ENCODE measurements around the gene CTNNA2.

CTNNA2 gene

GRCh38 chr2:79855264-79856006 lies 342.6 kb downstream of the CTNNA2 start:
- no peak for DNase-seq (ENCODE audit: low read depth)

DNA sequence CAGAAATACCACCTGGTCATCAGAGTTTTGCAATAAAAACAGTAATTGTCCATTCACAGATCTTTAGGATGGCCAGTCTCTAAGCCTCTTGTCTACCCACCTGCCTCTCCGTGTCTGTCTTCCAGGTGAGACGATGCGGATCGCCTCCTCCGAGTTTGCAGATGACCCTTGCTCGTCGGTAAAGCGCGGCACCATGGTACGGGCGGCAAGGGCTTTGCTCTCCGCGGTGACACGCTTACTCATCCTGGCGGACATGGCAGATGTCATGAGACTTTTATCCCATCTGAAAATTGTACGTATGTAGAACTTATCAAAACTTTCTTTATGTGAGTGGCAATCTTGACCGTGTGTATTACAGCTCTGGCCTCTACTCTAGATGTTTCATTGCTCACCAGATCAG lies 345.0 kb downstream of the CTNNA2 start:
- no peak for DNase-seq (ENCODE audit: low read depth)

GRCh38 chr2:79860228-79861058 lies 347.6 kb downstream of the CTNNA2 start:
- no peak for DNase-seq (ENCODE audit: low read depth)

DNA sequence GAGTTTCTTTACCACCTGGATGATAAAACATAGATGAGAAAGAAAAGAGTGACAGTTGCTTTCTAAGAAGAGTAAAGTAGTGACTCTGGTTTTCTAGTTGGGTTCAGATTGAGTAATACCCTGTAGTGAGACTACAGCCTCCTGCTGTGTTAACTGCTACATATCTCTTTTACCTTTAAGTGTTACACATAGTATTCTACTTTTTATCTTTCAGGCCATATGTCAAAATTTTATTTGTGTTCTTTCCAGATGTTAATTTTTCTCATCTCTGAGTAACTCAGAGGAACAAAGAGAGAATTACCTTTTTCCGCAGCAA lies 348.2 kb downstream of the CTNNA2 start:
- DNase-seq (ENCODE audit: low read depth) = no peak

- DNase-seq (ENCODE audit: low read depth) = no peak
These were observed 349.9 kb downstream of the CTNNA2 start for GRCh38 chr2:79862756-79863155.

DNA sequence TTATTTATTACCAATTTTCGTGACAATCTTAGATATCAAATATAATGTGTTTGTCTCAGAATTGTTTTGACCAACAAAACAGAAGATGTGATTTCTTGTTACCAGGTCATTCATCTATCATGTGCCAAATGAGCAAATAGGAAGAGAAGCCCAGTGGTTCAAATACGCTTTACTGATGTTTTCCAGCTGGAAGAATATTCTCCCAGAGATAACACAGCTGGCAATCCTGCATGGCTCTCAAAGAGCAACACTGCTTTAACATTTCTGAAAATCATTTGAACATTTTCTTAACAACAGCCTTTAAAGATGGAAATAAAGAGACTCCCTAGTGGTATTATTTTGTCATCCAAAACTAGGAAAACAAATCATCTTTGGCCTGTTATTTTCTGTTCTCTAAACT lies 359.8 kb downstream of the CTNNA2 start:
- no peak for DNase-seq (ENCODE audit: low read depth)

DNA sequence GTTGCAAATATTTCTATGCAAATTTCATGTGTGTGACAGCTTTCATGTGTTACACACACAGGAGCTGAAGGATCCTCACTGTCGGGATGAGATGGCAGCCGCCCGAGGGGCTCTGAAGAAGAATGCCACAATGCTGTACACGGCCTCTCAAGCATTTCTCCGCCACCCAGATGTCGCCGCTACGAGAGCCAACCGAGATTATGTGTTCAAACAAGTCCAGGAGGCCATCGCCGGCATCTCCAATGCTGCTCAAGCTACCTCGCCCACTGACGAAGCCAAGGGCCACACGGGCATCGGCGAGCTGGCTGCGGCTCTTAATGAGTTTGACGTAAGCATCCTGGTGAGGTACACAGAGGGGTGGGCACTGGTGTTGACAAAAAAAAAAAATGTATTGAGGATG lies 361.2 kb downstream of the CTNNA2 start:
- DNase-seq (ENCODE audit: low read depth) = no peak

- DNase-seq (ENCODE audit: low read depth) = no peak
These were observed 363.6 kb downstream of the CTNNA2 start for GRCh38 chr2:79876430-79876829.

DNA sequence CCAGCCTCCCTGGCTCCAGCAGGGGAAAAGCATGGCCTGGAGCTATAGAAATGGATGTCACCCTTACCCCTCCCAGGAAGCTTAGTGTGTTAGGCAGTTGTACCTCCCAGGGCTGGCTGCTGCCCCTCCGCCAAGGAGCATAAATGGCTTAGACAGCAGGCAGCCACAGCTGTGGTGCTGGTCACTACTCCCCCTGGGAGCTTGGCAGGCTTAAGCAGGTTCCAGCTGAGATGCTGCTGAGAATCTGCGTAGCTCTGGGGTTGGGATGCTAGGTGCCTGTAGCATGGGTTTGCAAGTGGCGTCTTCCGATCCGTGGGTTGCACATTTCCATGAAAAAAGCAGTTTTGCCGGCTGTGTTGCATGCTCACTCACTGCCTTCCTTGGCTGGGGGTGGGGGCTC lies 369.7 kb downstream of the CTNNA2 start:
- DNase-seq (ENCODE audit: low read depth) = no peak

- no peak for DNase-seq (ENCODE audit: low read depth)
These were observed 375.0 kb downstream of the CTNNA2 start for GRCh38 chr2:79887747-79888374.

DNA sequence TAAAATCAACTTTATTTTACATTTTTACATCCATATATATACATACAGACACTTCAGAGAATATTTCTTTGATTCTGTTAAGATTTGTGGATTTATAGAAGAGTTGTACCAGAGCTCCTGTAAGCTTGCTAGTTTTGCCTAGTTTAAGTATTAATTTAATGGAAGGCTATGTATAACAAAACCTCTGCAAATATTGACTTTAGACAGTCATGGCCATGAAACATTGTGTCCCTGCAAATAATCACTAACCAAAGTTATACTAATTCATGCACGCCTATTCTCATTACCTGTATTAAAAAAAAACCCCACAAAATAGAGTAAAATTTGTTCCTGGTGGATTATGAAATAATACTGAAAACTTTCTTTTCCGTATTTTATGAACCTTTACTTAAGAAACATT lies 379.3 kb downstream of the CTNNA2 start:
- no peak for DNase-seq (ENCODE audit: low read depth)

- DNase-seq (ENCODE audit: low read depth) = no peak
These were observed 386.3 kb downstream of the CTNNA2 start for GRCh38 chr2:79899196-79899595.

DNA sequence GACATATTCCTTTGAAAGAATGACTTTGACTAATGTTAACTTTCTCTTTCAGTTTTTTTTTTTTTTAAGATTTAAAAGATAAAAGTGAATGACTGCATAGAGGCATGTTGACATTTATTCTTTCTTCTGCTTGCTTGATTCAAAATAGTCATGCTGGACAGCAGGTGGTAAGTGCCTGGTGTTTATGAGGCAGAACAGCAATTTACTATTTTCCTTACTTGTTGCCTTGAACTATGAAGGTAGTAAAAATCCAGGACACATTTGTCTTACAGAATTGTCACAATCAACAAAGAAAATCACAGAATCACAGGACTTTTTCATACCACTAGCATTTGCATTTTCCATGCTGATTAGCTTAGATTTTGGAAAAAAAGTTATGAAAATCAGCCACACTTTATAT lies 388.3 kb downstream of the CTNNA2 start:
- no peak for DNase-seq (ENCODE audit: low read depth)

- DNase-seq (ENCODE audit: low read depth) = no peak
These were observed 390.6 kb downstream of the CTNNA2 start for GRCh38 chr2:79903222-79904000.

DNA sequence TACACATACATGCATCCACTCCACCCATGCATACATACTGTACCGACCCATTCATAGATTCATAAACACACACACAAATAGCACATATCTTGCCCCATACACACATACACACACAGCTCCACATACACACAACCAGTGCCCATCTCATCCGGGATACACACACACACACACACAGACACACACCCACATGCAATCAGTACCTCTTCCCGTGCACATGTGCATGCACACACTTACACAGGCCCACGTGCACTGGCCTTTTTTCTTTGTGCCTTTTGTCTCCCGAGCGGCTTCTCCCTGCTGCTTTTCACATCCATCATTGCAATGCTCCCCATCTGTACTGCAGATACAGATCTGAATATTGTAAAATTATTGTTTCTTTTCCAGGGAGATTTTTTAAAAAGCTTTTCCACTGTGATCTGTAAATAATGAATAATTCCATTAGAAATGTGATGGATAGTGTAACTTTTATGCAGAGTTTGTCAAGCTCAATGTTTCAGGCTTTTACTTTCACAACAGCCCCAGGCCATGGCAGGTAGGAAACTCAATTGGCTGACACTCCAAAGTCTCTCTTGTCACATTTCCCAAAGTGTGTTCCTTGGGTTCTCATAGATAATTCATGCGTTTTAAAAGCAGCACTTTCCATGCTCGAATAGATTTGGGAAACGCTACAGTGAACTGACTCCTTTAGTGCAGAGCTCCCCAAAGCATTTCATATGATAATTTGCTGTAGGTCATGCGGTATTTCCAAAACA lies 393.5 kb downstream of the CTNNA2 start:
- DNase-seq (ENCODE audit: low read depth) = no peak

DNA sequence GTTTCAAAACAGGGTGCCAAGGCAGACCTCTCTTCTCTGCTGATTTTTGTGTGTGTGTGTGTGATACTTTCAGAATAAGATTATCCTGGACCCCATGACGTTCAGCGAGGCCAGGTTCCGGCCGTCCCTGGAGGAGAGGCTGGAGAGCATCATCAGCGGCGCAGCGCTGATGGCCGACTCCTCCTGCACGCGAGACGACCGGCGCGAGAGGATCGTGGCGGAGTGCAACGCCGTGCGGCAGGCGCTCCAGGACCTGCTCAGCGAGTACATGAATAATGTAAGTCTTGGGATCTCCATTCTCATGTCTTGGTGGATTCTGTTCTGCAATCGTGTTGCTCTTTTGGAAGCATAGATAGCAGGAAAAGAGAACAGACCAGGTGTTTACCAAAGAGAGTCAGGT lies 396.7 kb downstream of the CTNNA2 start:
- DNase-seq (ENCODE audit: low read depth) = no peak

DNA sequence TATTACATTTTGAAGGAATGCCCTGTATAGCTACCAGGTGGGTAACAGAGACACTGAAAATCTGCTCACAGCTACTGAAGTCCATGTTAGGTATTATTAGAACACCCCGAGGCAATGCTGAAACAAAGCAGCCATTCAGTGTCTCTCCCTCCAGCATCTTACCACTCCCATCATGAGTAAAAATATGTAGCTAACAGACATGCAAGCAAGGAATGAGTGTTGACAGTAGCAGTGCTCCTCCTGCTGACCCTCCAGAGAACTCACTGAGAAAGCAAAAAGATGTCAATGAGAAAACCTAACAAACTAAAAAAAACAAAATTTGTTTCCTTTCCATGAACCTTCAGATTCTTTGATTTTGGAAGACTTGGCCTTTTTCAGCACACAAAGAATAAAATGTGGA lies 397.8 kb downstream of the CTNNA2 start:
- no peak for DNase-seq (ENCODE audit: low read depth)

DNA sequence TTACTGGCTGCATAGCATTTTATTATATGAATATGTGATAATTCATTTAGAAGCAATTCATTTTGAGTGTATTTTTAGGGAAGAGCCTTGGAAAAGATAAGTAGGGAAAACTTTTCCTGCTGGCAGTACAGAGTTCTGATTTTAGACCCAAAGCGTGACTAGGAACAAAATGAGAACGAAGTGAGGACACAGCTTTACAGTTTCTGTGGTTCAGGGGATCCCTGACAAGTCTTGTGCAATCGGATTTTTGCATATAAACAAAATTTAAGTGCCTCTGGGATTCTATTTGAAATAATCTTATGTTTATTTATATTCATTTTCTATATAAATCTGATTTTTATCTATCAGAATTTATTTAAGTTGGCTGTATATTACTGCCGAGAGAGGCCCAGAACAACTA lies 402.6 kb downstream of the CTNNA2 start:
- no peak for DNase-seq (ENCODE audit: low read depth)

DNA sequence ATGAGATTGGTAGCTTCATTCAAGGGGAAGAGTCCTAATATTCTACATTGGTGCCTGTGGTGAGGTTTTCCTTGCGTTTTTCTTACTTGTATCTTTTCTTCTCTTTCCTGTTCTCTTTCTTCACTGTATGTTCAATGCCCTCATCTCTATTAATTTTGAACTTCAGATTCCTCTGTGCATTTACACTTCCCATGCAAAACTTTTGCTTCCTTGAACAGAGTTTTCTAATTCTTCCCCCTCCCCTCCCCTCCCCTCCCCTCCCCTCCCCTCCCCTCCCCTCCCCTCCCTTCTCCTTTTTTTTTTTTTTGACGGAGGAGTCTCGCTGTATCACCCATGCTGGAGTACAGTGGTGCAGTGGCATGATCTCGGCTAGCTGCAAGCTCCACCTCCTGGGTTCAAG lies 403.4 kb downstream of the CTNNA2 start:
- DNase-seq (ENCODE audit: low read depth) = no peak

DNA sequence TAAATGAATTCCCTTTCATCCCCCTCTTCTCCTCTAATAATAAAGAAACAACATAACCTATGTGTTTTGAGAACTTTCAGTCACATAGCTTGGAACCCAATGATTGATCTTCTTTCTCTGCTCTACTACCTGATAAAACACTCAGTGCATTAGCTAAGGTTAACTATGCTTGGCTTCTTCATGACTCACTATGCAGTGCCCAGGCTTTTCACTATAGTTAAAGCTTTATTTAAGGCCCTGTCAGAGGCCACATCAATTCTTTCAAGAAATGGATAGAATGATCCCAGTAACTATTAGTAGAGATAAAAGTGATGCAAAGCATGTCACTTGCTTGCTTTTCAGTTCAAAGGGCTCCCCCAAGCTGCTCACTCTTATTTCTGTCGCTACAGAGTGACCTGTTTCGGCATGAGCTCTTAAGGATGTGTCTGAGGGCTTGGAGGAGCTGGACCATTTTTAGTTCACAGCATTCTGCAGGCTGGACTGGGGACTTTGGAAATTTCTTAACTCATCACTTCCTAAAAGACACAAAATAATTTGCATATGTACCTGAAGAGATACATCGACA lies 407.7 kb downstream of the CTNNA2 start:
- no peak for DNase-seq (ENCODE audit: low read depth)

DNA sequence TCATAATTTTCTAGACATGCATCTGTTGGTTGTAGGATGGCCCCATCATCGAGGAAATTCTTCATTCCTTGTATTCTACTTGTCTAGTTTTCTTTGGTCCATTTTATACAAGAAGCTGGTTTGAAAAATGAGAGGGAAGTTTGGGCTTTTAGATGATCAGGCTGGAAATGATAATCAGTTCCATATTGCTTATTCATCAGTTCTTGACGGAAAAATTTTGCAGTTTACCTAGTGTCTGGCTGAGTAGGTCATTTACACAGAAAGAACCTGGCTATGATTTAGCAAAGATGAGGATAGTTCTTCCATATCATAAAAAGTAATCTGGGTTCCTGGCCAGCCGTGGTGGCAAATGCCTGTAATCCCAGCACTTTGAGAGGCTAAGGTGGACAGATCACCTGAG lies 416.8 kb downstream of the CTNNA2 start:
- DNase-seq (ENCODE audit: low read depth) = no peak
